GM19324 (cell line): ENCODE data around the gene PFN3.

Experiments used
- ATAC-seq: cut with Tn5 transposase; IDR thresholded peaks from one replicate; pipeline ENCODE4 v1.9.1; 2021; ENCODE audit warnings: mild to moderate bottlenecking, moderate library complexity; ENCODE audit not compliant: unreplicated experiment, low FRiP score

Gene PFN3

DNA sequence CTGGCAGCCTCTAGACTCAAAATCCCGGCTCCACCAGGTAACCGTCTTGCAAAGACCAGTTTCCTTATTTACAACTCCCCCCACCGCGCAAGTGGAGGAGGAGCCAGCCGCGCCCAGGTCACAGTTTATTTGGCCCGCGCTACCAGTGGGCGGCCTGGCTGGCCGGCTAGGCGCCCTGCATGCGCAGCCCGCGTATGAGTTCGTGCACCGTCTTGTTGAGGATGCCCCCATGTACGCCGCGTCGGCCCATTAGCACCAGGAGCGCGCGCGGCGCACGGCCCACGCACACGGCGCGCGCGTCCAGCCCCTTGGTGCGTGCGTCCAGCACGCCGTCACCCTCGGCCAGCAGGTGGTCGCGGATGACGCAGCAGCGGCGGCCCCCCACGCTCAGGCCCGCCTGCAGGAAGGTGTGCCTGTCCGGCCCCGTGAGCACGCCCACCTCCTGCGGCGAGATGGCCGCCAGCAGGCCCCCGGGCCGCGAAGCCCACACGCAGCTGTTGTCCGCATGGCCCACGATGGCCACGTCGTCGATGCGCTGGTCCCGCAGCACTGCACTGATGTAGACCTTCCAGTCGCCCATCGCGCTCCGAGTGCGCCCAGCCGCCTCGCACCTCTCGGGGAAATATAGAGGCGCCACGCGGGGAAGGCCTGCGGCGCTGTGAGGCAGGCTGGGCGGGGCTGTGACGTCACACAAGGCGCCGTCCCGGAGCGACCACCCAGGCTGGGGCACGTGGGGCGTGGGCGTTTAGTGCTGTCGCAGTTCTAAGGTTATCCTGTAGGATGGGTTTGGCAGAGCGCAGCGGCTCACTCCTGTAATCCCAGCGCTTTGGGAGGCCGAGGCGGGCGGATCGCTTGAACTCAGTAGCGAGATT, at the start of gene PFN3:
PFN3 (minus strand) TSS at position 665 of the 872 bp plus-strand sequence; CDS start at position 580, 85 bp downstream.
- ATAC-seq, result no peak

GRCh38 chr5:177449140-177450061, 48.9 kb upstream of the PFN3 start:
- no peak for ATAC-seq

- ATAC-seq, result no peak
Measured at GRCh38 chr5:177448244-177448950, 47.9 kb upstream of the PFN3 start.

GRCh38 chr5:177447611-177448243, 47.3 kb upstream of the PFN3 start:
- ATAC-seq, result no peak

GRCh38 chr5:177447066-177447610, 46.7 kb upstream of the PFN3 start:
- peak; percentile 20 for ATAC-seq

DNA sequence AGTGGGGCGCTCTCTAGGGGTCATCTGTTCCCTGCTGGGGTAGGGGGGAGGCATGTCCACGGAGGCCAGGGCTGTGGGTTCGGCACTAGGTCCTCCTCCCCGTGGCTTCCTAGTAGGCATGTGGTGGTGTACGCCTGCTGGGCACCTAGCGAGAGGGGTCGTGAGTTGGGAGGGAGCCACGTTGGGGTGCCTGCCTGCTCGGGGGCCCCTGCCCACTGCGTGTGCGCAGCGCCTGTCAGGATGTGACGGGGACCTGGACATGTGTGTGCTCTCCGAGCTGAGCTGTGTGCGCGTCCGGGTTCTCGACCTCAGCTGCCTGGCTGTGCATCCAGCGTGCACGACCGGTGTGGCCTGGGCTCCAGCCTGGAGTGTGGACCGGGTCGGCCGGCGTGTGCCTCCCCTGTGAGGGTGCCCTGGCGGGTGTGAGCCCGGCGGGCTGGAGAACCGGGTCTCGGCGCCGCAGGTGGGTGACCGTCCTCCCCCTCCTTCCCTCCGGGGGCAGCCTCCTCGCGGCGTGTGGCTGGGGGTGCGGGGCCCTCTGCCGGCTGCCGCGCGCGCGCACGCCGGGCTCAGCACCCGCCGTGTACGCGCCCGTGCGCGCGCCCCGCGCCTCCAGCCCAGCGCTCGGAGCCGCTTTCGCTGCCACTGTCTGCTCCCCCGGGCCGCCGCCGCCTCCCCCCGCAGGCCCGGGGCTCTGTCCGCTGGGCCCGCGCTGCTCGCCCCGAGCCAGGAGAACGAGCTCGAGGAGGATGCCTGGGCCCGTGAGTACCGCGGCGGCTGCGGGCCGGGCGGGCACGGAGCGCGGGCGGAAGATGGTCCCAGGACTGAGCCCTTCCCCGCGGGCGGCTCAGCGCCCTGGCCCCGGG, 46.0 kb upstream of the PFN3 start, which contains the start of gene PRR7:
PRR7 (plus strand) TSS at position 615 of the 866 bp plus-strand sequence. CDS start 8,254 bp downstream, outside the sequence.
- peak; percentile 56 for ATAC-seq

GRCh38 chr5:177445917-177446199, 45.4 kb upstream of the PFN3 start:
- no peak for ATAC-seq

DNA sequence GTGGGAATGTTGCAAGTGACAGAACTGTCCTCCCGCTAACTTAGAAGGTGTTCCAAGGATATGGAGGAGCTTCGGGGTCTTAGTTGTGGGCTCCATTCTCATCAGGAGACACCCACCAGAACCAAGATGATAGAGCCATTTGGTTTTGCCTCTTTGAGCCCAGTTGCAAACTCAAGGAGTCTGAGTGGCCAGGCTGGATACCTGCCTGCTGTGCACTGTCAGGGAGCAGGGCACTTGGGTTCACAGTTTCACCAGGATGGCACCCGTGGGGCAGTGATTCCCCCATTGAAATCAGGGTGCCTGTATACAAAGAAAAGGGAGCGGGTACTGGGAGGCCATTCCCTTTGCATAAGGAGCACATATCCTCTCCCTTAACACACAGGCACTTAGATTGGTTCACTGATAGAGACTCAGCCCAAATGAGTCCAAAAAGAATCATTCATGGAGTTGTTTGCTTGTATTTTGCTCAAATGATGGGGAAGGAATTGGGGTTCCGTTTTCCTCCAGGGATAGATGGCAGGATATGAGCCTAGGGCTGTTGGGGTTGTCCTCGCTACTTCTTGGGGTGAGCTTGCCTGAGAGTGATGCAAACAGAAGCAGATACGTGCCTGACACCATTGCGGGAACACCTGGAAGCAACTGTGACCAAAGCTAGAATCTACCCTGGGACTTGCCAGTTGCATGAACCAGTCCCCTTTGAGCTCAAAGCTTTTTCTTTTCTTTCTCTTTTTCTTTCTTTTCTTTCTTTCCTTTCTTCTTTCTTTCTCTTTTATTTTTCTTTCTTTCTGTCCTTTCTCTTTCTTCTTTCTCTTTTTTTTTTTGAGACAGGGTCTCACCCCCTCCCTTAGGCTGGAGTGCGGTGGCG, 44.8 kb upstream of the PFN3 start:
- no peak for ATAC-seq

DNA sequence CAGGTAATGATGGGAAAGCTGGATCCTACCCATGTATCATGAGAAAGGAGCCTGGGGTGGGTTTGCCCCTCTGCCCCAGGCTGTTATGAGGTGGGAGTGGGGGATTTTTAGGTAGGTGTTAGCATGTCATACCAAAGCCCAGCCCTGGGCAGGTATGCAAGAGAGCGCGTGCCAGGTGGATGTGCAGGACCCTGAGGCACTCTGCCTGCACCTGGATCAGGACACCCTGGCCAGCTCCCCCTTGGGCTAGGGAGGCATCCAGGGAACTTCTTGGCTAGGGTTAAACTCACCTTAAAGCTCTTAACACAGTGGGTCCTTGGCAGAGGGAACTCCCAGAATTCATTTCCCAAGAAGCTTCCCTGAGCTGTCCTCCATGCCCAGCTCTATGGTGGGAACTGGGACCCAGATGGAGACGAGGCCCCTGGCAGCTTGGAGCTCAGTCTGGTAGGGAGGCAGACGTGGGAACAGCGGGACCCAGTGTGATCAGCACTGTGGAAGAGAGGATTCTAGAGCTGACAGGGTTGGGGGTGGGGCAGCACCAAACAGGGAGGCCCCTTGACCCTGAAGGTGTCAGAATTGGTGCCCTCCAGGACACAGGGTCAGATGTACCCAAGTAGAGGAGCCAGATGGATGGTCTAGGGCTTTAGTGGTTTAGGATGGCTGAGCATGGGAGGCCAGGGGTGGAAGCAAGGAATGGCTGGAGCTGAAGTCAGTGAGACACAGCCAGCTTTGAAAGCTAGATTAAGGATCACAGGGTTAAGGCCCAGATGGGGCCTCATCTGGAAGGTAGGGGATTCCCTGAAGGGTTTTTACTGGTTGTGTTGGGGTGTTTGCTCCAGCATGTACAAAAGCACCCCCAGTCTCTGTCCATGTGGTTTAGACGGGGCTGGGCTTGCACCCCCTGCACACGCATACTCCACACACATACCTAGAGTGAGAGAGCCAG, 43.9 kb upstream of the PFN3 start:
- ATAC-seq, result no peak

DNA sequence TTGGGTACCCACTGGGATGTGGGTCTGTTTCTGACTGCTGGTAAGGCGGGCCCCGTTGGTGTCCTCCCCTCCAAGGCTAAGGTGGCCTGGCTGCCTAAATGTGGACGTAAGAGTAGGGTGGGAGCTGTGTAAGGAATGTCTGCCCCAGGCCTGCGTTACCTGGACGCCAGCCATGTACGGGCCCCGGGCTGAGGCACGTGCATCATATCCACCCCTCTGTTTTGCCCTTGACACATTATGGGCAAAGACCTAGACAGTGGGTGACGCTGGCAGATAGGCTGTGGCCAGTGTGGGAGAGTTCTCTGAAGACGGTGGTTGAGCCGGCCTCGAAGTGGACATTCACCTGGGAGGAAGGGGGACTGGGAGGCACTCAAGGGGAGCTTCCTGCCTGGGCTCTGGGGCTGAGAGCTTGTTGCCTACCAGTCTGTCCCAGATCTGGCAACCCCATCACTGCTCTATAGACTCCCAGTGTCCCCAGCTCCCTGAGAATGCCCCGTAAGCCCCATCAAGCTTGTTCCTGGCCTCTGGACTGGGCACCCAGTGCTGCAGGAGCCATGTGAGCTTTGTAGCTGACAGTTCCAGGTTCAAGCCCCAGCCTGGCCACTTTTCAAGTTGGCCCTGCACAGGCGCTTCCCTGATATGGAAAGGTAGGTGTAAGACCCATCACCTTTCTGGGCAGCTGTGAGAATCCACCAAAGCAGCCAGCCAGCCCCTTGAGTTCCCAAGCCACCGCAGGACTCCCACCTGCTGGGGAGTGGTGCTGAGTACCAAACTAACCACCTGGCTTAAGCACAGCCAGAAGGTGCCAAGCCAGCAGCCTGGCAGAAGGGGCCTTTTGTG, 42.9 kb upstream of the PFN3 start:
- ATAC-seq, result no peak

- no peak for ATAC-seq
Measured at GRCh38 chr5:177442066-177442826, 41.8 kb upstream of the PFN3 start.

GRCh38 chr5:177440990-177441780, 40.7 kb upstream of the PFN3 start:
- ATAC-seq, result no peak

DNA sequence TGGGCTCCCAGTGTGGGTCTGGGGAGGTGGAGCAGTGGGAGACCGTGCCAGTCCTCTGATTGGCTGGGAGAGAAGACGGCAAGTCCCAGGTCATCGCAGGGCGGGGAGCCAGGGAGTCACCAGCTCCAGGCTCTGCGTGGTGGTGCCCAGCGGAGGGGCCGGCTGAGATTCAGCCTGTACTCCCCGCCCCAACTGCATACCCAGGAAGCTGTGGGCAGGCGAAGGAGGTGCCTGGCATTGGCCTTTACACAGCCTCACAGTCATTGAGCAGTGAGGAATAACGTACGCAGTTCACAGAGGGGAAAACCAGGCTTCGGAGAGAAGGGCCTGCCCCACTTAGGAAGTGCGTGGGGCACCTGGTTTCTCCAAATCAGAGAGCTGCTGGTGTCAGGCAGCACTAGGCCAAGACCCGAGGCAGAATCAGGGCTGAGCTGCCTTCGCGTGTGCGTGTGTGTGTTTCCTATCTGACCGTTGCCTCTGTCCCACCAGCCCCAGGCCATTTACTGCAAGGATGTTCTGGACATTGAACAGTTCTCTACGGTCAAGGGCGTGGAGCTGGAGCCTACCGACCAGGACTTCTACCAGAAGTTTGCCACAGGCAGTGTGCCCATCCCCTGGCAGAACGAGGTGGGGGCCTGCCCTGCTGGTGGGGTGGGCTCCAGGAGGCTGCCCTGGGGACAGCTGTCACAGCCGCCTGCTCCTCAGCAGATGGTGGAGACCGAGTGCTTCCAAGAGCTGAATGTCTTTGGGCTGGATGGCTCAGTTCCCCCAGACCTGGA, 39.9 kb upstream of the PFN3 start:
- no peak for ATAC-seq

- ATAC-seq, result no peak
Measured at GRCh38 chr5:177439518-177440053, 39.1 kb upstream of the PFN3 start.
